ENCODE data around the gene SMYD4. TPM values are rescaled to one million over a fixed set of nuclear protein-coding genes. Genes with fewer than 3 reads are reported as not detected.

SMYD4 gene
- polyA plus RNA-seq, 1 donor from 2014 or later = 6.8 TPM

DNA sequence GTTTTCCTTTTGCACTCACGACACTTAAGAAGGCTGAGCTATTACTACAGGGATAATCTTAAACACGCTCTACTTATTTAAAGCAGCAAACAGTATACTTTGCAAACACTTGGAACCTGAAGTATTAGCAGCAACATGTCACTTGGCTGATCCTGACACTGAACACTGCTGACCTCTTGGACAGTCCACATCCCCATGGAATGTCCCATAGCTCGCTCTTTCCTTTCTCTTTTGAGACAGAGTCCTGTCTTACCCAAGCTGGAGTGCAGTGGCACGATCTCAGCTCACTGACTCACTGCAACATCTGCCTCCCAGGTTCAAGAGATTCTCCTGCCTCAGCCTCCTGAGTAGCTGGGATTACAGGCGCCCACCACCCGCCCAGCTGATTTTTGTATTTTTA is 26.4 kb downstream of the SMYD4 start:
- Histone ChIP-seq H3K9ac (ENCODE audit: low read length) (no peak overlapping the region), H3K36me3 (ENCODE audit: insufficient read depth, low read length) (no peaks in the 10 kb centered on the region)

DNA sequence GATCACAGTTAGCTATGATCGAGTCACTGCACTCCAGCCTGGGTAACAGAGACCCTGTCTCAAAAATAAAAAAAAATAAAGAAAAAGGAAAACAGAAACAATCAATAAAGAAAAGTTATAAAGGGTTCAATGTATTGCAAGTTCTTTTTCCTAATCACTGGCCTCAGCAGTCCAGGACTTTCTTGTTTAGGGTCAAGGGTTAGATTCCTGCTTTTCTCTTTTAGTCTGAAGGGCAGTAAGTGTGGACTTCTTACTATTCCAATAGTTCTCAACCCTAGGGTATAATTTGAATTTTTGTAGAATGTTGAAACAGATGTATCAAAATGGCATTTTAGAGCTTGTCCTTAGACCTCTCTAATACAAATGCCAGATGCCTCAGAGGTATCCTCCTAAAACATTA is 27.3 kb downstream of the SMYD4 start:
- Histone ChIP-seq H4K20me1 (ENCODE audit: insufficient read depth) (no peaks in the 10 kb centered on the region), H3K4me3 (ENCODE audit: low read length) (no peak overlapping the region), H3K36me3 (ENCODE audit: insufficient read depth, low read length) (no peaks in the 10 kb centered on the region), H3F3A (ENCODE audit: insufficient read depth, low read length, poor library complexity, severe bottlenecking) (no peaks in the 10 kb centered on the region), H3K4me2 (ENCODE audit: low read length) (no peak overlapping the region), H3K9me3 (ENCODE audit: low read length) (no peaks in the 10 kb centered on the region), H3K27ac (ENCODE audit: low read length) (no peak overlapping the region), H2AFZ (ENCODE audit: low read depth, low read length) (no peak overlapping the region), H3K27me3 (ENCODE audit: insufficient read depth, low read depth, low read length) (no peaks in the 10 kb centered on the region), H3K9ac (ENCODE audit: low read length) (no peak overlapping the region), H3K79me2 (replicated peaks; ENCODE audit: insufficient read depth, low read length) (no peaks in the 10 kb centered on the region), H3K9me2 (ENCODE audit: insufficient read depth, low read length) (no peaks in the 10 kb centered on the region)
- no peak for TF ChIP-seq POLR2AphosphoS5 (IDR thresholded peaks at IDR 0.05)
- no peak for TF ChIP-seq MXI1 (conservative IDR thresholded peaks at IDR 0.05; ENCODE audit: poor library complexity, severe bottlenecking)
- TF ChIP-seq CTCF (IDR thresholded peaks at IDR 0.05; ENCODE audit: poor library complexity, severe bottlenecking) = no peak
- TF ChIP-seq EP300 (conservative IDR thresholded peaks at IDR 0.05; ENCODE audit: poor library complexity, severe bottlenecking) = no peak
- no peak for TF ChIP-seq TAF1 (IDR thresholded peaks at IDR 0.05; ENCODE audit: low read depth)
- TF ChIP-seq EZH2 (IDR thresholded peaks at IDR 0.05; ENCODE audit: borderline replicate concordance, insufficient read depth, low read length, poor library complexity, severe bottlenecking) = no peak
- no peak for TF ChIP-seq RAD21 (conservative IDR thresholded peaks at IDR 0.05)
- TF ChIP-seq, protein P1, sequence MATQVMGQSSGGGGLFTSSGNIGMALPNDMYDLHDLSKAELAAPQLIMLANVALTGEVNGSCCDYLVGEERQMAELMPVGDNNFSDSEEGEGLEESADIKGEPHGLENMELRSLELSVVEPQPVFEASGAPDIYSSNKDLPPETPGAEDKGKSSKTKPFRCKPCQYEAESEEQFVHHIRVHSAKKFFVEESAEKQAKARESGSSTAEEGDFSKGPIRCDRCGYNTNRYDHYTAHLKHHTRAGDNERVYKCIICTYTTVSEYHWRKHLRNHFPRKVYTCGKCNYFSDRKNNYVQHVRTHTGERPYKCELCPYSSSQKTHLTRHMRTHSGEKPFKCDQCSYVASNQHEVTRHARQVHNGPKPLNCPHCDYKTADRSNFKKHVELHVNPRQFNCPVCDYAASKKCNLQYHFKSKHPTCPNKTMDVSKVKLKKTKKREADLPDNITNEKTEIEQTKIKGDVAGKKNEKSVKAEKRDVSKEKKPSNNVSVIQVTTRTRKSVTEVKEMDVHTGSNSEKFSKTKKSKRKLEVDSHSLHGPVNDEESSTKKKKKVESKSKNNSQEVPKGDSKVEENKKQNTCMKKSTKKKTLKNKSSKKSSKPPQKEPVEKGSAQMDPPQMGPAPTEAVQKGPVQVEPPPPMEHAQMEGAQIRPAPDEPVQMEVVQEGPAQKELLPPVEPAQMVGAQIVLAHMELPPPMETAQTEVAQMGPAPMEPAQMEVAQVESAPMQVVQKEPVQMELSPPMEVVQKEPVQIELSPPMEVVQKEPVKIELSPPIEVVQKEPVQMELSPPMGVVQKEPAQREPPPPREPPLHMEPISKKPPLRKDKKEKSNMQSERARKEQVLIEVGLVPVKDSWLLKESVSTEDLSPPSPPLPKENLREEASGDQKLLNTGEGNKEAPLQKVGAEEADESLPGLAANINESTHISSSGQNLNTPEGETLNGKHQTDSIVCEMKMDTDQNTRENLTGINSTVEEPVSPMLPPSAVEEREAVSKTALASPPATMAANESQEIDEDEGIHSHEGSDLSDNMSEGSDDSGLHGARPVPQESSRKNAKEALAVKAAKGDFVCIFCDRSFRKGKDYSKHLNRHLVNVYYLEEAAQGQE (IDR thresholded peaks at IDR 0.05; ENCODE audit: borderline replicate concordance) = no peak
- no peak for TF ChIP-seq SMC3 (conservative IDR thresholded peaks at IDR 0.05; ENCODE audit: poor library complexity)

More for the DNA sequence above, 26.4 kb downstream of the SMYD4 start:
- Histone ChIP-seq H3K4me3 (ENCODE audit: low read length) (no peak overlapping the region), H4K20me1 (ENCODE audit: insufficient read depth) (no peaks in the 10 kb centered on the region), H3K27me3 (ENCODE audit: insufficient read depth, low read depth, low read length) (no peaks in the 10 kb centered on the region), H3K4me2 (ENCODE audit: low read length) (no peak overlapping the region), H3K9me2 (ENCODE audit: insufficient read depth, low read length) (no peaks in the 10 kb centered on the region), H3K27ac (ENCODE audit: low read length) (no peak overlapping the region), H3K9me3 (ENCODE audit: low read length) (no peaks in the 10 kb centered on the region), H3F3A (ENCODE audit: insufficient read depth, low read length, poor library complexity, severe bottlenecking) (no peaks in the 10 kb centered on the region), H2AFZ (ENCODE audit: low read depth, low read length) (no peak overlapping the region), H3K79me2 (replicated peaks; ENCODE audit: insufficient read depth, low read length) (no peaks in the 10 kb centered on the region)
- no peak for TF ChIP-seq SMC3 (conservative IDR thresholded peaks at IDR 0.05; ENCODE audit: poor library complexity)
- no peak for TF ChIP-seq TAF1 (IDR thresholded peaks at IDR 0.05; ENCODE audit: low read depth)

GRCh38 chr17:1800712-1801111 is 29.0 kb downstream of the SMYD4 start:
- H3K79me2 ChIP-seq (replicated peaks; ENCODE audit: insufficient read depth, low read length) = no peaks in the 10 kb centered on the region
- no peak overlapping the region for H3K4me2 ChIP-seq (ENCODE audit: low read length)
- no peaks in the 10 kb centered on the region for H3K9me3 ChIP-seq (ENCODE audit: low read length)
- no peaks in the 10 kb centered on the region for H4K20me1 ChIP-seq (ENCODE audit: insufficient read depth)
- H3K9me2 ChIP-seq (ENCODE audit: insufficient read depth, low read length) = no peaks in the 10 kb centered on the region
- H3K27me3 ChIP-seq (ENCODE audit: insufficient read depth, low read depth, low read length) = no peaks in the 10 kb centered on the region
- no peak overlapping the region for H3K4me3 ChIP-seq (ENCODE audit: low read length)
- H2AFZ ChIP-seq (ENCODE audit: low read depth, low read length) = no peak overlapping the region
- no peak overlapping the region for H3K9ac ChIP-seq (ENCODE audit: low read length)
- no peaks in the 10 kb centered on the region for H3K36me3 ChIP-seq (ENCODE audit: insufficient read depth, low read length)
- no peak overlapping the region for H3K27ac ChIP-seq (ENCODE audit: low read length)
- H3F3A ChIP-seq (ENCODE audit: insufficient read depth, low read length, poor library complexity, severe bottlenecking) = no peaks in the 10 kb centered on the region
- TF ChIP-seq RAD21 (conservative IDR thresholded peaks at IDR 0.05) = no peak
- TF ChIP-seq EZH2 (IDR thresholded peaks at IDR 0.05; ENCODE audit: borderline replicate concordance, insufficient read depth, low read length, poor library complexity, severe bottlenecking) = no peak
- no peak for TF ChIP-seq TAF1 (IDR thresholded peaks at IDR 0.05; ENCODE audit: low read depth)
- TF ChIP-seq POLR2AphosphoS5 (IDR thresholded peaks at IDR 0.05) = no peak
- TF ChIP-seq, protein P1 (IDR thresholded peaks at IDR 0.05; ENCODE audit: borderline replicate concordance) = no peak
- no peak for TF ChIP-seq MXI1 (conservative IDR thresholded peaks at IDR 0.05; ENCODE audit: poor library complexity, severe bottlenecking)

Data from neural cell (in vitro differentiated cells).